Neuronal stem cell (in vitro differentiated cells): ENCODE results near the gene B4GALT1.

Source experiments
- DNase-seq: peaks from one replicate; pipeline ENCODE4 v3.0.0-alpha.2; 2013; ENCODE audit warnings: low spot score
- H2AFZ ChIP-seq: one replicate; pipeline ENCODE4 v1.6.1; 2013; ENCODE audit warnings: mild to moderate bottlenecking, low read length, inconsistent platforms
- H2AK5ac ChIP-seq: 2 replicates; pipeline ENCODE4 v1.6.1; 2013; ENCODE audit warnings: low read depth, mild to moderate bottlenecking, inconsistent platforms, low read length, moderate library complexity, mixed read lengths
- H2BK120ac ChIP-seq: 2 replicates; pipeline ENCODE4 v1.6.1; 2013; ENCODE audit warnings: low read depth, mild to moderate bottlenecking, inconsistent platforms, low read length, moderate library complexity, mixed read lengths
- H2BK12ac ChIP-seq: one replicate; pipeline ENCODE4 v1.6.1; 2013; ENCODE audit warnings: low read length, inconsistent platforms
- H2BK15ac ChIP-seq: 2 replicates; pipeline ENCODE4 v1.6.1; 2013; ENCODE audit warnings: mild to moderate bottlenecking, low read length, inconsistent platforms, mixed read lengths
- H2BK5ac ChIP-seq: one replicate; pipeline ENCODE4 v1.6.1; 2013; ENCODE audit warnings: inconsistent platforms, mild to moderate bottlenecking, low read length, moderate library complexity
- H3K14ac ChIP-seq: one replicate; pipeline ENCODE4 v1.6.1; 2013; ENCODE audit warnings: low read length, inconsistent platforms
- H3K18ac ChIP-seq: 2 replicates; pipeline ENCODE4 v1.6.1; 2013; ENCODE audit warnings: low read length, inconsistent platforms
- H3K23ac ChIP-seq: 2 replicates; pipeline ENCODE4 v1.6.1; 2013; ENCODE audit warnings: low read depth, mild to moderate bottlenecking, mixed read lengths, low read length, inconsistent platforms; ENCODE audit not compliant: poor library complexity
- H3K27ac ChIP-seq: replicated peaks from 3 replicates; pipeline ENCODE4 v1.5.1; 2013; ENCODE audit warnings: low read length, inconsistent platforms
- H3K27me3 ChIP-seq, 3 experiments: 2 replicates each; pipeline ENCODE4 v1.6.1; 2013; ENCODE audit warnings: low read length in 3 of 3, mild to moderate bottlenecking in 2 of 3, inconsistent platforms in 1 of 3, low read depth in 1 of 3, mixed read lengths in 1 of 3, moderate library complexity in 1 of 3; ENCODE audit not compliant: control insufficient read depth in 3 of 3, insufficient read depth in 3 of 3
- H3K36me3 ChIP-seq, 2 donors: replicated peaks in 1 of 2; 2 replicates each; pipeline ENCODE4 v1.6.1; 2013; ENCODE audit warnings: low read length in 2 of 2; ENCODE audit not compliant: control insufficient read depth in 2 of 2, insufficient read depth in 2 of 2
- H3K4ac ChIP-seq: 2 replicates; pipeline ENCODE4 v1.6.1; 2013; ENCODE audit warnings: inconsistent platforms, mild to moderate bottlenecking, low read length, moderate library complexity
- H3K4me1 ChIP-seq, 2 donors: 1 replicate in 1 of 2; 2 replicates in 1 of 2; pipeline ENCODE4 v1.6.1; 2013; ENCODE audit warnings: low read length in 2 of 2, low read depth in 1 of 2; ENCODE audit not compliant: control insufficient read depth in 2 of 2, insufficient read depth in 1 of 2
- H3K4me2 ChIP-seq: one replicate; pipeline ENCODE4 v1.6.1; 2013; ENCODE audit warnings: mild to moderate bottlenecking, low read length, inconsistent platforms; ENCODE audit not compliant: insufficient read depth, poor library complexity, severe bottlenecking
- H3K4me3 ChIP-seq, 2 donors: 2 replicates each; pipeline ENCODE4 v1.5.1; 2013; ENCODE audit warnings: low read length in 2 of 2, mild to moderate bottlenecking in 2 of 2, inconsistent platforms in 1 of 2, moderate library complexity in 1 of 2
- H3K79me1 ChIP-seq: one replicate; pipeline ENCODE4 v1.6.1; 2013; ENCODE audit warnings: low read depth, mild to moderate bottlenecking, inconsistent platforms, low read length, moderate library complexity
- H3K9ac ChIP-seq: one replicate; pipeline ENCODE4 v1.6.1; 2013; ENCODE audit warnings: mild to moderate bottlenecking, low read depth, low read length, inconsistent platforms; ENCODE audit not compliant: poor library complexity
- H3K9me3 ChIP-seq, 2 donors: replicated peaks in 1 of 2; 2 replicates each; pipeline versions ENCODE3 to v1.6.1; 2013; ENCODE audit warnings: low read length in 2 of 2, mild to moderate bottlenecking in 2 of 2, inconsistent platforms in 1 of 2, low read depth in 1 of 2, mixed read lengths in 1 of 2, moderate library complexity in 1 of 2; ENCODE audit not compliant: control insufficient read depth in 2 of 2, insufficient read depth in 1 of 2
- H4K8ac ChIP-seq: one replicate; pipeline ENCODE4 v1.6.1; 2013; ENCODE audit warnings: low read depth, mild to moderate bottlenecking, inconsistent platforms, low read length, moderate library complexity
- H4K91ac ChIP-seq: one replicate; pipeline ENCODE4 v1.6.1; 2013; ENCODE audit warnings: low read length, low read depth, mild to moderate bottlenecking, inconsistent platforms; ENCODE audit not compliant: poor library complexity
- WGBS, 2 donors: extraction: QIAGEN DNeasy Blood & Tissue Kit; methylation state at CpG; one replicate each; pipeline ENCODE4 v1.1.7; 2013; ENCODE audit warnings: missing lambda C conversion rate in 2 of 2, mixed read lengths in 1 of 2; ENCODE audit not compliant: insufficient read length in 2 of 2, insufficient replicate concordance in 1 of 2; ENCODE audit errors: extremely low coverage in 2 of 2; 5-methylcytosine and 5-hydroxymethylcytosine counted together

B4GALT1 gene

DNA sequence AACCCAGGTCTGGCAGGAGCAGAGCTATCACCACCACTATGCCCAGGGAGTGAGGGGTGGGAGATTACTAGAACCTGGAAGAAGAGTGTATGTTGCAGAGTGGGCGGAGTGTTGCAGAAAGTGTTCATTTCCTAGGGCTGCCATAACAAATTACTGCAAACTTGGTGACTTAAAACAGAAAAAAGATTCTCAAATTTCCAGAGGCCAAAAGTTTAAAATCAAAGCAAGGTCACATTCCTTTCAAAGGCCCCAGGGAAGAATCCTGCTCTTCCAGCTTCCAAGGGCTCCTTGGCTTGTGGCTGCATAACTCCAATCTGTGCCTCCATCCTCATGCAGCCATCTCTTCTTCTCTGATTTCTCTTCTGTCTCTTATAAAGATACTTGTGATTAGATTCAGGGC lies 42.3 kb upstream of the B4GALT1 start:
- H2AFZ ChIP-seq: no peak overlapping the region
- no peak overlapping the region for H2BK15ac ChIP-seq
- no peak overlapping the region for H3K27ac ChIP-seq
- H3K14ac ChIP-seq: no peak overlapping the region
- DNase-seq: no peak
- no peak overlapping the region for H2BK120ac ChIP-seq
- no peak overlapping the region for H4K91ac ChIP-seq
- H3K9ac ChIP-seq: no peak overlapping the region
- H3K4ac ChIP-seq: no peak overlapping the region
- H3K4me3 ChIP-seq: no peak overlapping the region
- H3K9me3 ChIP-seq: no peaks in the 10 kb centered on the region
- no CpG with 5 or more reads among the region's 1 CpG for WGBS, 2 donors
- no peak overlapping the region for H2AK5ac ChIP-seq
- H2BK5ac ChIP-seq: no peak overlapping the region
- H2BK12ac ChIP-seq: no peak overlapping the region
- no peak overlapping the region for H3K4me2 ChIP-seq
- no peak overlapping the region for H4K8ac ChIP-seq
- no peaks in the 10 kb centered on the region for H3K79me1 ChIP-seq
- peaks cover 0 to 39% (median 0%) of the 10 kb centered on the region in 3 experiments for H3K27me3 ChIP-seq
- H3K18ac ChIP-seq: no peak overlapping the region
- no peak overlapping the region for H3K23ac ChIP-seq
- no peaks in the 10 kb centered on the region for H3K36me3 ChIP-seq
- H3K4me1 ChIP-seq: peaks cover 0 to 3% of the 10 kb centered on the region in 2 donors

DNA sequence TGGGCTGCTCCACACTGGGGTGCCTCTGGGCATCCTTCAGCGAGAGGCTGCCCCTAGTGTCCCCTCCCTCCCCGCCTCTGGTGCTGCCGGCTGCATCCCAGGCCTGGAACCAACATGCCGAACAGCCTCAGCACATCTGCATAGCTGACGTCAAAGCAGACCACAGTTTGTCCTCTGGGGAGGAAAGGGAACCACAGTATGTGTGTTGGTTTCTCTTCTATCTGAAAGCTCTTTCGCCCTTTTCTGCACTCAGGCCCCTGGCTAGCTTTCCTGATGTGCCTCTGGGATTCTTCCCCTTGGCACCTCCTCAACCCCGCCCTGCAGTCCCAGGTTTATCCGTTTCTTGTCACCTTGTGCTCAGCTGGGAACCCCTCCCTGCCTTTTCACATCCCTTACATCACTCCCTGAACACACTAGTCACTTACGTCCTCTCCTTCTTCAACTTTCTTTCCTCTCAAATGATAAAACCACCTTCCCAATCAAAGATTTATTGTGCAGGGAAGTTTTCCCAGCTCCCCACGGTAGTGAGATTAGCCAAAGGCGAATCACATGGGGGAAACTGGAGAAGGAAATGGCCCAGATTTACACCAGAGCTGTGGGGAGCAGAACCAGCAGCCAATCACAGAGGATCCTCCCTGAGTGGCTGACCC lies 35.5 kb upstream of the B4GALT1 start:
- Histone ChIP-seq H3K27me3 (peaks cover 0 to 75% (median 2%) of the 10 kb centered on the region in 3 experiments), H2BK15ac (no peak overlapping the region), H2BK120ac (no peak overlapping the region), H3K79me1 (no peaks in the 10 kb centered on the region), H4K8ac (no peak overlapping the region), H2BK5ac (no peak overlapping the region), H2AK5ac (no peak overlapping the region), H3K18ac (no peak overlapping the region), H2AFZ (no peak overlapping the region), H4K91ac (no peak overlapping the region), H3K27ac (no peak overlapping the region), H3K4me2 (no peak overlapping the region), H3K36me3 (no peaks in the 10 kb centered on the region), H3K14ac (no peak overlapping the region), H3K9ac (no peak overlapping the region), H3K23ac (no peak overlapping the region), H3K4ac (no peak overlapping the region), H2BK12ac (no peak overlapping the region), H3K4me3 (no peak overlapping the region), H3K4me1 (no peaks in the 10 kb centered on the region), H3K9me3 (no peaks in the 10 kb centered on the region)
- no peak for DNase-seq
- 100% methylated on average over 1 of the region's 11 CpGs; no CpG with 5 or more reads in 1 of the 2 donors for WGBS, 2 donors

DNA sequence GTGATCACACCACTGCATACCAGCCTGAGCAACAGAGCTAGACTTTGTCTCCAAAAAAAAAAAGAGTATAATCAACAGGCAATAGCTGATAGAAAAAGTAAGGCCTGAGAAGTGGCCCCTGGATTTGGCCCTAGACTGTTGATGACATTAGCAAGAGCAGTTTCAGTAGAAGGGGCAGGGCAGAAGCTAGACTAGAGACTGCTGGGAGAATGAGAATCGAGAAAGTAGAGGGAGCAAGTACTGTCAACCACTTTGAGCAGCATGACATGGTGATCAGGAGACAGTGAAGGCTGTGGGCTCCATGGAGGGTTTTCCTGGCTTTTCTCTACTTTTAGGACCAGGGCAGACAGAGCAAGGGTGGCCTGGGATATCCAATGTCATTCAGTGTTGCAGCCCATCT lies 34.9 kb upstream of the B4GALT1 start:
- WGBS, 2 donors: no CpG with 5 or more reads among the region's 1 CpG
- no peak overlapping the region for H2BK12ac ChIP-seq

DNA sequence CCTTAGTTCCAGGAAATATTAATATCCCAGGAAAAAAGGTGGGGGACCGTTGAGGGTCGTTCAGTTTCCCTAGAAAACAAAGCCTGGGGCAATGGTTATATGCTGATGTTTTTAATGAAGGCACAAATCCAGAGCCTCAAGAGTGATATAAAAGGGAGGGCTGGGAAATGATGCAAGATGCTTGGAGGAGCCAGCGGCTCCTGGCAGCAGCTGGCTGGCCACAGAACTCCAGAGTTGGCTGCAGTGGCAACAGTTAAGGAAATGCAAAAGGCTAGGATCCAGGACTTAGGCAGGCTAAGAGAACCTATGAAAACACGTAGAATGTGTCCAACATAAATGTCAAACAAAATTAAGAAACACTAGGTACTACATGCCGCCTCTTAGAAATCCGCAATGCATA lies 31.0 kb upstream of the B4GALT1 start:
- Histone ChIP-seq H3K18ac (no peak overlapping the region), H2BK120ac (no peak overlapping the region), H2BK12ac (no peak overlapping the region), H3K4me2 (no peak overlapping the region), H3K4me1 (no peaks in the 10 kb centered on the region), H2AFZ (no peak overlapping the region), H2BK15ac (no peak overlapping the region), H3K23ac (no peak overlapping the region), H2BK5ac (no peak overlapping the region), H3K36me3 (no peaks in the 10 kb centered on the region), H3K4me3 (no peak overlapping the region), H3K79me1 (no peaks in the 10 kb centered on the region), H3K27ac (no peak overlapping the region), H3K14ac (no peak overlapping the region), H3K9me3 (no peaks in the 10 kb centered on the region), H3K4ac (no peak overlapping the region), H2AK5ac (no peak overlapping the region), H4K91ac (no peak overlapping the region), H4K8ac (no peak overlapping the region), H3K27me3 (peaks cover 0 to 64% (median 2%) of the 10 kb centered on the region in 3 experiments), H3K9ac (no peak overlapping the region)
- no peak for DNase-seq
- WGBS, 2 donors: no CpG with 5 or more reads among the region's 6 CpGs

More for the DNA sequence above, 34.9 kb upstream of the B4GALT1 start:
- Histone ChIP-seq H3K4me2 (no peak overlapping the region), H3K18ac (no peak overlapping the region), H2BK15ac (no peak overlapping the region), H2BK5ac (no peak overlapping the region), H3K4me3 (no peak overlapping the region), H3K9me3 (no peaks in the 10 kb centered on the region), H4K8ac (no peak overlapping the region), H3K27ac (no peak overlapping the region), H3K4me1 (no peaks in the 10 kb centered on the region), H3K4ac (no peak overlapping the region), H4K91ac (no peak overlapping the region), H2AK5ac (no peak overlapping the region), H3K27me3 (peaks cover 0 to 78% (median 2%) of the 10 kb centered on the region in 3 experiments), H3K14ac (no peak overlapping the region), H2BK120ac (no peak overlapping the region), H2AFZ (no peak overlapping the region), H3K23ac (no peak overlapping the region), H3K36me3 (no peaks in the 10 kb centered on the region), H3K9ac (no peak overlapping the region), H3K79me1 (no peaks in the 10 kb centered on the region)
- no peak for DNase-seq
